ENCODE measurements around the gene COL8A1. TPM values are rescaled to one million over a fixed set of nuclear protein-coding genes. Genes with fewer than 3 reads are reported as not detected.
"Not testable (repeated sequence)": the region's sequence is repeated elsewhere in the genome, so short reads cannot be mapped to it uniquely, and the experiment has no call there.

Gene COL8A1
- total RNA-seq, 1 donor, result 324 TPM

GRCh38 chr3:99716463-99716995 is 78.1 kb downstream of the COL8A1 start:
- no peak for TF ChIP-seq CTCF (IDR thresholded peaks at IDR 0.05; ENCODE audit: insufficient read depth, low read depth, low read length)
- H3K4me3 ChIP-seq (ENCODE audit: low read depth, low read length), result no peak overlapping the region
- no peak for DNase-seq (ENCODE audit: low read depth)

- no peak for TF ChIP-seq CTCF (IDR thresholded peaks at IDR 0.05; ENCODE audit: insufficient read depth, low read depth, low read length)
- DNase-seq (ENCODE audit: low read depth), result no peak
- no peak overlapping the region for H3K4me3 ChIP-seq (ENCODE audit: low read depth, low read length)
Measured at GRCh38 chr3:99720985-99721632, 82.7 kb downstream of the COL8A1 start.

- DNase-seq (ENCODE audit: low read depth), result no peak
- no peak for TF ChIP-seq CTCF (IDR thresholded peaks at IDR 0.05; ENCODE audit: insufficient read depth, low read depth, low read length)
- no peak overlapping the region for H3K4me3 ChIP-seq (ENCODE audit: low read depth, low read length)
Measured at GRCh38 chr3:99721633-99722007, 83.2 kb downstream of the COL8A1 start.

GRCh38 chr3:99724276-99724675 is 85.9 kb downstream of the COL8A1 start:
- TF ChIP-seq CTCF (IDR thresholded peaks at IDR 0.05; ENCODE audit: insufficient read depth, low read depth, low read length), result no peak
- no peak for DNase-seq (ENCODE audit: low read depth)
- no peak overlapping the region for H3K4me3 ChIP-seq (ENCODE audit: low read depth, low read length)

- no peak for TF ChIP-seq CTCF (IDR thresholded peaks at IDR 0.05; ENCODE audit: insufficient read depth, low read depth, low read length)
- peak; percentile 43 for DNase-seq (ENCODE audit: low read depth)
- no peak overlapping the region for H3K4me3 ChIP-seq (ENCODE audit: low read depth, low read length)
Measured at GRCh38 chr3:99730870-99731269, 92.5 kb downstream of the COL8A1 start.

GRCh38 chr3:99731499-99731898 is 93.1 kb downstream of the COL8A1 start:
- DNase-seq (ENCODE audit: low read depth), result no peak
- TF ChIP-seq CTCF (IDR thresholded peaks at IDR 0.05; ENCODE audit: insufficient read depth, low read depth, low read length), result no peak
- no peak overlapping the region for H3K4me3 ChIP-seq (ENCODE audit: low read depth, low read length)

- DNase-seq (ENCODE audit: low read depth); H3K4me3 ChIP-seq (ENCODE audit: low read depth, low read length): not testable (repeated sequence)
Measured at GRCh38 chr3:99740371-99740770, 102.0 kb downstream of the COL8A1 start.
